SK-N-SH treated with all-trans-retinoic acid at 6 μM for 48 hours (cell line): ENCODE results near the gene CDK5RAP2.
"Not testable (repeated sequence)": the region's sequence is repeated elsewhere in the genome, so short reads cannot be mapped to it uniquely, and the experiment has no call there.

Source experiments
- ATAC-seq: fragments of 200-7000 bp; cut with Tn5 transposase; 3 replicates; pipeline ENCODE4 v1.9.1; 2020; ENCODE audit warnings: mild to moderate bottlenecking, moderate library complexity
- ARNTL ChIP-seq: fragments of 450-650 bp; formaldehyde crosslinking; IDR thresholded peaks from 2 replicates; pipeline ENCODE4 v1.5.0; 2020; ENCODE audit warnings: low read depth, mild to moderate bottlenecking, moderate library complexity, borderline replicate concordance
- CREB5 ChIP-seq: fragments of 250-450 bp; sonication (Bioruptor Pico); IDR thresholded peaks from 2 replicates; pipeline ENCODE4 v1.5.1; 2020; ENCODE audit warnings: low read depth, mild to moderate bottlenecking, moderate library complexity
- CSRNP3 ChIP-seq: fragments of 250-450 bp; sonication (Bioruptor Pico); IDR thresholded peaks from 2 replicates; pipeline ENCODE4 v1.5.1; 2021; ENCODE audit warnings: mild to moderate bottlenecking, moderate library complexity
- ESRRG ChIP-seq: fragments of 250-450 bp; sonication (Bioruptor Pico); IDR thresholded peaks from 2 replicates; pipeline ENCODE4 v1.6.1; 2021; ENCODE audit warnings: mild to moderate bottlenecking
- GLIS3 ChIP-seq: fragments of 250-450 bp; sonication (Bioruptor Pico); IDR thresholded peaks from 2 replicates; pipeline ENCODE4 v1.5.0; 2020; ENCODE audit warnings: mild to moderate bottlenecking, moderate library complexity
- ISL1 ChIP-seq: fragments of 250-450 bp; sonication (Bioruptor Pico); IDR thresholded peaks from 2 replicates; pipeline ENCODE4 v2.1.2; 2022; ENCODE audit warnings: mild to moderate bottlenecking, moderate library complexity
- PATZ1 ChIP-seq: fragments of 250-450 bp; sonication (Bioruptor Pico); IDR thresholded peaks from 2 replicates; pipeline ENCODE4 v1.8.0; 2020; ENCODE audit warnings: mild to moderate bottlenecking, moderate library complexity, borderline replicate concordance
- POU6F1 ChIP-seq: fragments of 250-450 bp; sonication (Bioruptor Pico); IDR thresholded peaks from 2 replicates; pipeline ENCODE4 v1.8.0; 2021; ENCODE audit warnings: low read depth, mild to moderate bottlenecking, moderate library complexity, borderline replicate concordance
- PPARA ChIP-seq: fragments of 250-450 bp; sonication (Bioruptor Pico); IDR thresholded peaks from 2 replicates; pipeline ENCODE4 v1.5.0; 2020; ENCODE audit warnings: mild to moderate bottlenecking, borderline replicate concordance
- RARB ChIP-seq: fragments of 250-450 bp; sonication (Bioruptor Pico); IDR thresholded peaks from 2 replicates; pipeline ENCODE4 v1.8.0; 2021; ENCODE audit warnings: mild to moderate bottlenecking, moderate library complexity
- SNAI2 ChIP-seq: fragments of 250-450 bp; sonication (Bioruptor Pico); IDR thresholded peaks from 2 replicates; pipeline ENCODE4 v1.5.0; 2020; ENCODE audit warnings: mild to moderate bottlenecking, moderate library complexity
- TCF4 ChIP-seq: fragments of 250-450 bp; sonication (Bioruptor Pico); IDR thresholded peaks from 2 replicates; pipeline ENCODE4 v1.8.0; 2021; ENCODE audit warnings: mild to moderate bottlenecking, moderate library complexity, borderline replicate concordance
- TSHZ2 ChIP-seq: fragments of 250-450 bp; sonication (Bioruptor Pico); IDR thresholded peaks from 2 replicates; pipeline ENCODE4 v1.5.0; 2020; ENCODE audit warnings: mild to moderate bottlenecking, moderate library complexity
- ZC3H10 ChIP-seq: fragments of 250-450 bp; sonication (Bioruptor Pico); IDR thresholded peaks from 2 replicates; pipeline ENCODE4 v1.5.1; 2021; ENCODE audit warnings: mild to moderate bottlenecking, moderate library complexity
- ZFP3 ChIP-seq: fragments of 250-450 bp; sonication (Bioruptor Pico); IDR thresholded peaks from 2 replicates; pipeline ENCODE4 v1.5.0; 2020; ENCODE audit warnings: mild to moderate bottlenecking, moderate library complexity
- ZFP30 ChIP-seq: fragments of 450-650 bp; formaldehyde crosslinking; IDR thresholded peaks from 2 replicates; pipeline ENCODE4 v1.5.0; 2022; ENCODE audit warnings: mild to moderate bottlenecking, moderate library complexity
- ZNF70 ChIP-seq: fragments of 450-650 bp; formaldehyde crosslinking; IDR thresholded peaks from 2 replicates; pipeline ENCODE4 v1.5.0; 2020; ENCODE audit warnings: mild to moderate bottlenecking, moderate library complexity
- ZNF8 ChIP-seq: fragments of 450-650 bp; formaldehyde crosslinking; IDR thresholded peaks from 2 replicates; pipeline ENCODE4 v1.5.0; 2020; ENCODE audit warnings: mild to moderate bottlenecking, moderate library complexity

CDK5RAP2 gene

GRCh38 chr9:120465685-120466407 lies 114.1 kb downstream of the CDK5RAP2 start:
- TF ChIP-seq SNAI2 (CRISPR knock-in tag) (no peak), ZFP30 (CRISPR knock-in tag) (no peak)
- ATAC-seq = no peak

GRCh38 chr9:120464887-120465421 lies 115.0 kb downstream of the CDK5RAP2 start:
- ATAC-seq = no peak
- TF ChIP-seq ZC3H10 (CRISPR knock-in tag) (no peak), RARB (CRISPR knock-in tag) (no peak), PATZ1 (CRISPR knock-in tag) (no peak)

- TF ChIP-seq ESRRG (CRISPR knock-in tag) (no peak), RARB (CRISPR knock-in tag) (no peak)
- ATAC-seq = no peak
These were observed 115.6 kb downstream of the CDK5RAP2 start for GRCh38 chr9:120464176-120464886.

GRCh38 chr9:120463765-120464164 lies 116.2 kb downstream of the CDK5RAP2 start:
- TF ChIP-seq ZFP3 (CRISPR knock-in tag) (no peak), GLIS3 (CRISPR knock-in tag) (no peak), SNAI2 (CRISPR knock-in tag) (no peak), CSRNP3 (CRISPR knock-in tag) (no peak), CREB5 (CRISPR knock-in tag) (no peak), TSHZ2 (no peak)
- ATAC-seq = no peak

- not testable (repeated sequence) for ATAC-seq
These were observed 118.3 kb downstream of the CDK5RAP2 start for GRCh38 chr9:120461677-120462076.

- ATAC-seq = no peak
- TF ChIP-seq ZFP3 (CRISPR knock-in tag) = no peak
- no peak for TF ChIP-seq ARNTL (CRISPR knock-in tag)
- TF ChIP-seq ZNF8 (CRISPR knock-in tag) = no peak
- no peak for TF ChIP-seq POU6F1 (CRISPR knock-in tag)
- TF ChIP-seq ISL1 = no peak
- no peak for TF ChIP-seq CSRNP3 (CRISPR knock-in tag)
- TF ChIP-seq GLIS3 (CRISPR knock-in tag) = no peak
- no peak for TF ChIP-seq SNAI2 (CRISPR knock-in tag)
- no peak for TF ChIP-seq PPARA (CRISPR knock-in tag)
- TF ChIP-seq ZNF70 (CRISPR knock-in tag) = no peak
- no peak for TF ChIP-seq TCF4
- TF ChIP-seq PATZ1 (CRISPR knock-in tag) = no peak
These were observed 123.7 kb downstream of the CDK5RAP2 start for GRCh38 chr9:120456218-120456617.
